ENCODE data around the gene GPR132. TPM values are rescaled to one million over a fixed set of nuclear protein-coding genes. Genes with fewer than 3 reads are reported as not detected.
"Not testable (repeated sequence)": the region's sequence is repeated elsewhere in the genome, so short reads cannot be mapped to it uniquely, and the experiment has no call there.

GPR132 gene, protein sequence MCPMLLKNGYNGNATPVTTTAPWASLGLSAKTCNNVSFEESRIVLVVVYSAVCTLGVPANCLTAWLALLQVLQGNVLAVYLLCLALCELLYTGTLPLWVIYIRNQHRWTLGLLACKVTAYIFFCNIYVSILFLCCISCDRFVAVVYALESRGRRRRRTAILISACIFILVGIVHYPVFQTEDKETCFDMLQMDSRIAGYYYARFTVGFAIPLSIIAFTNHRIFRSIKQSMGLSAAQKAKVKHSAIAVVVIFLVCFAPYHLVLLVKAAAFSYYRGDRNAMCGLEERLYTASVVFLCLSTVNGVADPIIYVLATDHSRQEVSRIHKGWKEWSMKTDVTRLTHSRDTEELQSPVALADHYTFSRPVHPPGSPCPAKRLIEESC
- total RNA-seq (10 to 100 TPM in 1 of 5 donors, 1 to 10 TPM in 3, under 1 TPM in 1; under 0.01 to 11.1 (median 1.7) TPM), polyA plus RNA-seq (under 1 TPM; 0.38 to 0.81 (median 0.76) TPM)
- long read RNA-seq, donor 1: 0 reads
- long read RNA-seq, donor 2, partial matches to known transcripts: 0 of 1 reads
- long read RNA-seq, donor 2, other reads (novel, unspliced or antisense): 0 of 1 reads
- long read RNA-seq, donor 3, partial matches to known transcripts: 0 of 1 reads
- long read RNA-seq, donor 3, other reads (novel, unspliced or antisense): 0 of 1 reads
- long read RNA-seq, donor 4: 0 reads
- long read RNA-seq, donor 5: 0 reads
- long read RNA-seq, donor 6: 0 reads
- long read RNA-seq, donor 7: 0 reads
- long read RNA-seq, donor 8: 0 reads
- long read RNA-seq, donor 9: 0 reads
- long read RNA-seq, donor 10: 0 reads

GRCh38 chr14:105065280-105066228, at the start of gene GPR132:
TSS of gene GPR132 (minus strand) at chr14:105065430. CDS start at chr14:105055420, 10,010 bp downstream.
- Histone ChIP-seq H3K9me3 (no peaks in the 10 kb centered on the region), H3K4me1 (peaks cover 0 to 59% (median 18%) of the 10 kb centered on the region in 4 donors), H3K27me3 (peaks cover 0 to 30% (median 0%) of the 10 kb centered on the region in 3 donors), H3K4me3 (peak within 1 kb of the TSS; percentile 8 to 42 (median 36)), H3K36me3 (no peaks in the 10 kb centered on the region), H3K27ac (peak within 1 kb of the TSS; percentile 60 to 84 (median 75))
- 43 to 77% (median 67%) methylated on average over 8 to 22 of the region's 22 CpGs for WGBS, 5 donors
- DNase-seq: peak; percentile 63 to 87
- peak in 2 of 3 donors; percentile 73 to 77 for TF ChIP-seq POLR2AphosphoS5 (IDR thresholded peaks at IDR 0.05)
- TF ChIP-seq EP300 (IDR thresholded peaks at IDR 0.05): no peak
- intact Hi-C loops (cut with DNase I; ENCODE audit: low total_unique reads): no loop called here

DNA sequence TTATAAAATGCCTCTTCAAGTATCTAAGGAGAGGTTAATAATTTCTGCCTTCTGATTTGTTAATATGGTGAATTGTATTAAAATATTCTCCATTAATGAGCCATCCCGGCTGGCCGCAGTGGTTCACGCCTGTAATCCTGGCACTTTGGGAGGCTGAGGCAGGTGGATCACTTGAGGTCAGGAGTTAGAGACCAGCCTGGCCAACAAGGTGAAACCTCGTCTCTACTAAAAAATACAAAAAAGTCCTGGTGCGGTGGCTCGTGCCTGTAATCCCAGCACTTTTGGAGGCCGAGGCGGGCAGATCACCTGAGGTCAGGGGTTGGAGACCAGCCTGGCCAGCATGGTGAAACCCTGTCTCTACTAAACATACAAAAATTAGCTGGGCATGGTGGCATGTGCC, 44.0 kb upstream of the GPR132 start:
- H3K4me1 ChIP-seq; DNase-seq; intact Hi-C loops (cut with DNase I; ENCODE audit: low total_unique reads); H3K9me3 ChIP-seq; H3K27ac ChIP-seq; H3K36me3 ChIP-seq; H3K4me3 ChIP-seq: not testable (repeated sequence)
- peaks cover 0 to 40% (median 0%) of the 10 kb centered on the region in 3 donors for H3K27me3 ChIP-seq
- WGBS, 5 donors: 90 to 95% (median 92%) methylated on average over 8 of the region's 8 CpGs

DNA sequence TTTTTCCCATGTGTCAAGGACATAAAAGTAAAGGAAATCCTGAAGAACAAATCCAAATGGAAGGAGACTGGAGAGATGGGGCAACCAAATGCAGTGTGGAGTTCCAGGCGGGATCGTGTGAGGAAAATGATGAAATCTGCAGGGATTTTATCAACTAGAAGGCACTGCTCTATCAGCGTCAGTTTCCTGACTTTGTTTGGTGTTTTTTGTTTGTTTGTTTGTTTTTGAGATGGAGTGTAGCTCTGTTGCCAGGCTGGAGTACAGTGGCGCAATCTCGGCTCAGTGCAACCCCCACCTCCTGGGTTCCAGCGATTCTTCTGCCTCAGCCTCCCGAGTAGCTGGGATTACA, 43.3 kb upstream of the GPR132 start:
- WGBS, 5 donors: 77 to 83% (median 80%) methylated on average over 7 of the region's 7 CpGs
- intact Hi-C loops (cut with DNase I; ENCODE audit: low total_unique reads): no loop called here
- H3K36me3 ChIP-seq: no peaks in the 10 kb centered on the region
- peaks cover 0 to 48% (median 0%) of the 10 kb centered on the region in 3 donors for H3K27me3 ChIP-seq
- H3K4me3 ChIP-seq: no peak overlapping the region
- H3K4me1 ChIP-seq: no peaks in the 10 kb centered on the region
- no peak for DNase-seq
- H3K9me3 ChIP-seq: peaks cover 0 to under 1% (median 0%) of the 10 kb centered on the region in 4 donors
- H3K27ac ChIP-seq: no peak overlapping the region
- TF ChIP-seq POLR2AphosphoS5 (IDR thresholded peaks at IDR 0.05) (no peak), CTCF (IDR thresholded peaks at IDR 0.05) (no peak), EP300 (IDR thresholded peaks at IDR 0.05) (no peak), POLR2A (IDR thresholded peaks at IDR 0.05) (no peak)

GRCh38 chr14:105107781-105108515, 42.7 kb upstream of the GPR132 start:
- intact Hi-C loops (cut with DNase I; ENCODE audit: low total_unique reads): no loop called here
- Histone ChIP-seq H3K9me3 (peaks cover 0 to 5% (median 3%) of the 10 kb centered on the region in 4 donors), H3K4me3 (no peak overlapping the region), H3K4me1 (no peaks in the 10 kb centered on the region), H3K27me3 (peaks cover 0 to 53% (median 0%) of the 10 kb centered on the region in 3 donors), H3K36me3 (no peaks in the 10 kb centered on the region), H3K27ac (no peak overlapping the region)
- TF ChIP-seq CTCF (IDR thresholded peaks at IDR 0.05) (no peak), POLR2AphosphoS5 (IDR thresholded peaks at IDR 0.05) (no peak), POLR2A (IDR thresholded peaks at IDR 0.05) (no peak), EP300 (IDR thresholded peaks at IDR 0.05) (no peak)
- WGBS, 5 donors: 56 to 65% (median 62%) methylated on average over 9 of the region's 9 CpGs
- no peak for DNase-seq

Measured in stomach (tissue), 19 donors.